Subcutaneous abdominal adipose tissue (tissue), 5 donors: ENCODE measurements around the gene KLHL29.

ENCODE experiments used
- H3K27ac ChIP-seq: one replicate; pipeline ENCODE4 v1.7.0; 2013; ENCODE audit warnings: low read depth, mild to moderate bottlenecking, inconsistent platforms, low read length, moderate library complexity
- H3K27me3 ChIP-seq, 5 donors: one replicate each; pipeline ENCODE4 v1.7.0; 2013; ENCODE audit warnings: low read length in 5 of 5, inconsistent platforms in 1 of 5; ENCODE audit not compliant: control insufficient read depth in 5 of 5, insufficient read depth in 4 of 5
- H3K36me3 ChIP-seq, 5 donors: one replicate each; pipeline ENCODE4 v1.7.0; 2013; ENCODE audit warnings: low read length in 5 of 5; ENCODE audit not compliant: control insufficient read depth in 5 of 5, insufficient read depth in 5 of 5
- H3K4me1 ChIP-seq, 5 donors: one replicate each; pipeline ENCODE4 v1.7.0; 2013; ENCODE audit warnings: low read length in 5 of 5, mild to moderate bottlenecking in 3 of 5, moderate library complexity in 1 of 5; ENCODE audit not compliant: control insufficient read depth in 5 of 5, insufficient read depth in 5 of 5
- H3K4me3 ChIP-seq, 5 donors: one replicate each; pipeline ENCODE4 v1.7.0; 2013; ENCODE audit warnings: low read length in 5 of 5, low read depth in 1 of 5
- H3K9ac ChIP-seq, 5 donors: one replicate each; pipeline ENCODE4 v1.7.0; 2013; ENCODE audit warnings: low read length in 5 of 5, mild to moderate bottlenecking in 4 of 5, moderate library complexity in 3 of 5
- H3K9me3 ChIP-seq, 5 donors: one replicate each; pipeline ENCODE4 v1.7.0; 2013; ENCODE audit warnings: low read length in 5 of 5; ENCODE audit not compliant: control insufficient read depth in 5 of 5
- donor health status: healthy.
- donor health status: healthy.
- donor health status: healthy.
- donor health status: healthy.
- donor health status: healthy.

Gene KLHL29

DNA sequence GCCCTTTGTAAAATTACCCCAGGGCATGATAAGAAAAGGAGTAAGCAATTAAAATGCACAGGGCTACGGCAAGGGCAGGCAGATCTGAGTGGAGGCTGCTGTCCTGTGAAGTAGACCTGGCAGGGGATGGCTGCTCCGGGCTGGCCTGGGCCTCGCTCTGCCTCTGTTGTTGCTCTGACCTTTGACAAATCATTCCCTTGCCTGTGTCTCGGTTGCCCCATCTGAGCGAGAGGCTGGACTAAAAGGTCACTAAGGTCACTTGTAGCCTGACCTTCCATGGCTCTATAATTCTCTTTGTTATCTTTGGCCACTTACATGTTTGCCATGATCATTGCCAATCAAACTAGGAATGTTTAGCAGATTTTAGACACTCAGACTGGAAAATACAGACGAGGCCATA, 118.1 kb downstream of the KLHL29 start:
- no peaks in the 10 kb centered on the region for H3K36me3 ChIP-seq
- H3K9ac ChIP-seq, result peak overlapping the region in 1 of 5 donors; percentile 27
- H3K27me3 ChIP-seq, result no peaks in the 10 kb centered on the region
- H3K4me3 ChIP-seq, result no peak overlapping the region
- peaks cover 6 to 72% (median 68%) of the 10 kb centered on the region in 5 donors for H3K4me1 ChIP-seq
- H3K9me3 ChIP-seq, result no peaks in the 10 kb centered on the region
- H3K27ac ChIP-seq, result no peak overlapping the region

DNA sequence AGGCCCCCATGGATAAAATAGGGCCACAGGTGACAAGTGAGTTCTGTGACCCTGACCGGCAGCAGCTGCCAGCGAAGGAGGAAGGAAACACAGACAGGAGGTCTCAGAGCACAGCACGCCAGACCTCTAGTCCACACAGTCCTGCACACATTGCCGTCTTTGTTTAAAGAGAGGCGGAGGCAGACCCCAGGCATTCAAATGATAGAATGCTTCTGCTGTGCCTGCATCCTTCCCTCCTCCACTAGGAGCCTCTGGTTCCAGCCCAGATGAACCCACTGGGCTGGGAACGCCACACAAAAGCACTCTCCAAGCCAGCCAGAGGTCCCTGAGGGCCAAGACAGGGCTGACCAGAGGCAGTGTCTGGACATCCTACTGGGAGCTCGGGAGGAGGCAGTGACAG, 118.7 kb downstream of the KLHL29 start:
- Histone ChIP-seq H3K27me3 (no peaks in the 10 kb centered on the region), H3K4me1 (peaks cover 6 to 69% (median 63%) of the 10 kb centered on the region in 5 donors), H3K4me3 (no peak overlapping the region), H3K9ac (no peak overlapping the region), H3K9me3 (no peaks in the 10 kb centered on the region), H3K36me3 (no peaks in the 10 kb centered on the region), H3K27ac (no peak overlapping the region)

DNA sequence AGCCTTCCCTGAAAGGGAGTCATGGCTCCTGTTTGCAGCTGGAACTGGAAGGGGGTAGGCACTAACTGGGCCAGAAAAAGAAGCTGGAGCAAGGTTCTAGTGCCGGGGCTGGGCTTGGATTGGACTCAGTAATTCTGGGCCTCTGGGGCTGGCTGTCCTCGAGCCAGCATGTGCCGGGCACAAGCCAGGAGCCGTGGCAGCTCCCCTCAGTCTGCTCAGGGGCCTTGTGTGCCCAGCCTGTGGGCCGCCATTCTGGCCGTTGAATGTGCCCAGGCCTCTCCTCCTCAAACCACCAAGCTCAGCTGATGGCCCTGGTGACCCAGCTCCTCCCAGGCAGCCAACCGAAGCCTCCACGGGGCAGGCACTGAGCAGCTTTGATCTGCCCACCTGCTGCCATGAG, 119.6 kb downstream of the KLHL29 start:
- peaks cover 3 to 67% (median 54%) of the 10 kb centered on the region in 5 donors for H3K4me1 ChIP-seq
- H3K36me3 ChIP-seq, result no peaks in the 10 kb centered on the region
- no peak overlapping the region for H3K27ac ChIP-seq
- H3K4me3 ChIP-seq, result no peak overlapping the region
- peak overlapping the region in 1 of 5 donors; percentile 8 for H3K9ac ChIP-seq
- H3K9me3 ChIP-seq, result no peaks in the 10 kb centered on the region
- no peaks in the 10 kb centered on the region for H3K27me3 ChIP-seq

DNA sequence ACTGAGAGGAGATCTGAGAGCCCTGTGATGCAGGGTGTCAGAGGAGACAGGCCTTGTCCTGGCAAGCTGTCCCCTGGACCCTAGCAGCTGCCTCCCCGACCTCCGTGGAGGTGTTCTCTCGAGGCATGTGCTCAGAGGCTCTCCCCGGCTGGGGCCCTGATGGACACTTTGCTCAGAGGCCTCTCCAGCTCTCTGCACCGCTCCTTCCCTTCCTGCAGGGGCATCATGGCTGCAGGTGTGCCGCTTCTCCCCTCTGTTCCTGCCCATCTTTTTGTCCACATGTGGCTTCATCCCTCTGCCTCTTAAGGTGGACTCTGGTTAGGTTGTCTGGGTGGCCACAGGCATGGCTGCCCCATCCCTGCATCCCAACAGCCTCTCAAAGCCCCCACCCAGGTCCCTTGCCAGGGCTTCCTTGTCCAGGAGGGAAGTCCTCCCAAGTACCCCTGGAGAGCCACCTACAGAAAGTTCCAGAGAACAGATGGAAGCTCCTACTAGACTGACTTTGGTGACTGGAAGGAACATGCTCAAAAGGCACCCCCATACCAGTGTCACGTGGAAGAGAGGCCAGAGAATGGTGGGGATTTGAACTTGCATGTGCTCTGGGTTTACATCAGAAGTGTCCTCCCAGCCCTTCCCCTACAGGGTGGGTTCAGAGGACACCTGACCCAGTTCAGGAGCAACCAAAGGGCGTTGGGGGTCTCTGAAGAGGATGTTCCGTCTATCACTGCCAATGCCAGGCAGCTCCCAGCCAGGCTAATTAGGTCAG, 120.4 kb downstream of the KLHL29 start:
- H3K4me1 ChIP-seq, result peaks cover 3 to 64% (median 51%) of the 10 kb centered on the region in 5 donors
- H3K36me3 ChIP-seq, result no peaks in the 10 kb centered on the region
- no peaks in the 10 kb centered on the region for H3K9me3 ChIP-seq
- H3K4me3 ChIP-seq, result no peak overlapping the region
- peak overlapping the region in 1 of 5 donors; percentile 8 for H3K9ac ChIP-seq
- no peak overlapping the region for H3K27ac ChIP-seq
- H3K27me3 ChIP-seq, result no peaks in the 10 kb centered on the region

DNA sequence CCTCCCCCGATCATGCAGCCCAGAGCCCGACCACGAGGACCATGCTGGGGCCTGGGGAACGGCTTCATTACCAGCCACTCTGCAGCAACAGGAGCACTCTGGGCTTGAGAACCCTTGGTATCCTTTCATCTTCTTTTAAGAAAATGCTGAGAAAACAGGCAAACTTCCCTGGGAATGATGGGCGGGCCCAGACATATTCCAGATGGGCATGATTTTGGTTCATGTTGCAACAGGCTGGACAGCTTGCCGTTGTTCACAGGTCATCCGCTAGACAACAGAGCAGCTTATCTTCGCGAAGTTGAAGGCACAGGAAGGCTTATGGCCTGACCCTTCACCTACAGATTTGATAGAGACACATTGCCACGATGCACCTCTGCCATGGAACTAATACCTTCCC, 121.0 kb downstream of the KLHL29 start:
- Histone ChIP-seq H3K27me3 (no peaks in the 10 kb centered on the region), H3K9me3 (no peaks in the 10 kb centered on the region), H3K4me1 (peaks cover 3 to 64% (median 51%) of the 10 kb centered on the region in 5 donors), H3K27ac (no peak overlapping the region), H3K4me3 (no peak overlapping the region), H3K9ac (no peak overlapping the region), H3K36me3 (no peaks in the 10 kb centered on the region)

DNA sequence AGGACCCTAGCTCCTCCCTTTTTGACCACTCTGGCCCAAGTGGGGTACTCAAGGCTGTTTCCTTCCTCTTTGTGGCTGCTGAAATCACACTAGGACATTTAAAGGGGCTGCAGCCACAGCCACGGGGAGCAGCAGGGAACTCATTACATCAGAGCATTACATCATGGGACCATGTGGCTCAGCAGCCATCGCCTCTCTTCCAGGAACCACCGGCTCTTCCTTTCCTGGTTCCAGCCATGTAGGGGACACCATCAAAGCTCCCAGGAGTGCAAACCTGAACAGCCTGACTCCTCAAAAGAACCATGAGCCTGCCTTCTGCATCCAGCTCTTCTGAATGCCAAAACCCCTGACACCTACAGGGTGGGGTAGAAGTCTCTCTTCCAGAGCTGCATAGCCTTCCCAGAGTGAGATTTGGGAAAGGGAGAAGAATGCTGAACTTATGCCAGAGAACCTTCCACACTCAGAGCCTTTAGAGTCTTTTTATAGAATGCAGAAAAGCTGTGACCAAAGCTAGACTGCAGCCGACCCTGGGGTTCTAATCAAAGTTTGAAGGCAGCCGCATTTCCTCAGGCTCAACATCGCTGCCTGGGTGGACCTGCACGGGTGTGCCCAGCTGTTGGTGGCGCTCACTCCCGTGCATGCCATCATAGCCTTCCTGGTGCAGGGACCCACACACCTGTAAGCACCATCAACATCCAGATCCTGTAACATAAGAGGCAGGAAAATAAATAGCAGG, 121.7 kb downstream of the KLHL29 start:
- Histone ChIP-seq H3K36me3 (no peaks in the 10 kb centered on the region), H3K4me1 (peaks cover 3 to 64% (median 51%) of the 10 kb centered on the region in 5 donors), H3K27me3 (no peaks in the 10 kb centered on the region), H3K9ac (no peak overlapping the region), H3K9me3 (no peaks in the 10 kb centered on the region), H3K27ac (no peak overlapping the region), H3K4me3 (no peak overlapping the region)

DNA sequence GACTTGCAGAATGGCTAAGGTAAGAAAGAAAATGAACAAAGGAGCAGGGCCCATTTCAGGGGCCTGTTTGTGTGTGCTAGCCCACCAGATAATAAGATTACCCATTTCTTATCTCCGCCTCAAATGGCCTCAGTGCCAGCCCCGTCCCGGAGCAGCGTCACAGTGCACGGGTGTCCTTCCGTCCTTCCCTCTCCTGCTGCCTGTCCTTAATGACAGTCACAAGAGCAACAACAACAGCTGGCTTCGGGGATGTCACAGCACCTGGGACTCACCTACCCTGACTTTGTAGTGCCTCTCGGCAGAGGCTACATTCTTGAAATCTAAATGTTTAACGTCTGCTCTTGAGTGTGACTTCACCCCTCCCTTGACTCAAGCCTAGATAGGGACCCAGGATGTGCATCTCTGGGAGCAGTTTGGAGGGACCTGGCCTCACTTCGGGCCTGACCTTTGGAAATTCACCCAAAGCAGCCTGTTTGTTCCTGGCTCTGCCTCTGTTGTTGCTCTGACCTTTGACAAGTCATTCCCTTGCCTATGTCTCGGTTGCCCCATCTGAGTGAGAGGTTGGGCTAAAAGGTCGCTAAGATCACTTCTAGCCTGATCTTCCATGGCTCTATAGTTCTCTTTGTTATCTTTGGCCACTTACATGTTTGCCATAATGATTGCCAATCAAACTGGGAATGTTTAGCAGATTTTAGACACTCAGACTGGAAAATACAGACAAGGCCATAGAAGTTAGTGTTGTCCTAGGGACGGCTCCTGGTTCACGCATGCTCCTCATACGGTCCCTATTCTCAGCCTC, 122.5 kb downstream of the KLHL29 start:
- Histone ChIP-seq H3K36me3 (no peaks in the 10 kb centered on the region), H3K27ac (no peak overlapping the region), H3K4me3 (no peak overlapping the region), H3K4me1 (peaks cover 3 to 64% (median 51%) of the 10 kb centered on the region in 5 donors), H3K27me3 (no peaks in the 10 kb centered on the region), H3K9me3 (no peaks in the 10 kb centered on the region), H3K9ac (no peak overlapping the region)

DNA sequence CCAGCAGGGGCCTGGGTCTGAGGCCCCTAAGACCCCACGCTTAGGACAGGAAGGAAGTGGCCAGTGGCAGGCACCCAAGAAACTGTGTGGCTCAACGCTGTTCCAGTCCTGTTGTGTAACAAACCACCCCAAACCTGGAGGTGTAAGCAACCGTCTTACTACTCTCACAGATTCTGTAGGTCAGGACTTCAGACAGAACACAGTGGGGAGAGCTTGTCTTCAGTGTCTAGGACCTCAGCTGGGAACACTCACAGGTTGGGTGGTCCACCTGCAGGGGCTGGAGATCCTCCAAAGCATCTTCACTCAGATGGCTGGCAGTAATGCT, 123.0 kb downstream of the KLHL29 start:
- no peaks in the 10 kb centered on the region for H3K9me3 ChIP-seq
- H3K9ac ChIP-seq, result no peak overlapping the region
- H3K4me1 ChIP-seq, result peaks cover 3 to 63% (median 50%) of the 10 kb centered on the region in 5 donors
- no peak overlapping the region for H3K27ac ChIP-seq
- H3K36me3 ChIP-seq, result no peaks in the 10 kb centered on the region
- H3K27me3 ChIP-seq, result no peaks in the 10 kb centered on the region
- H3K4me3 ChIP-seq, result no peak overlapping the region

DNA sequence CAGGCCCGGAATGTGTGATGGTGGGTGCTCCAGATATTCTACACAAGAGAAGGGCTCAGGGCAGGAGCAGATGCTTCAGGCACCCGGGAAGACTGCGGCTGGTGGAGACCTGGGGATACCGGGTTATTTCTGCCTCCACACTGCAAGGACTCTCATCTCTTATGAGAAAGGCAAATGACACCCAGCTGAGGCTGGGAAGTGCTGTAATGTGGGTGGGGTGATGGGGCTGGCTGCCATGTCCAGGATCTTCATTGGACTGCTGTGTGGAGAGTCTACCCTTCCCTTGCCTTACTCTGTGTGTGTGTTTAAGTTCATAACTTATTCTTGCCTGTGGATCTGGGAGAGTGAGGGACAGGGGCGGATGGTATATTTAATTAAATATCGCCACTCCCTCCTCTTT, 124.1 kb downstream of the KLHL29 start:
- Histone ChIP-seq H3K4me1 (peaks cover 3 to 62% (median 45%) of the 10 kb centered on the region in 5 donors), H3K36me3 (no peaks in the 10 kb centered on the region), H3K27me3 (no peaks in the 10 kb centered on the region), H3K27ac (no peak overlapping the region), H3K4me3 (no peak overlapping the region), H3K9ac (no peak overlapping the region), H3K9me3 (no peaks in the 10 kb centered on the region)
